ENCODE results near the gene TEX51.

Gene TEX51

GRCh38 chr2:126879348-126880298 lies 19.1 kb upstream of the TEX51 start:
- Histone ChIP-seq H3K36me3 (ENCODE audit: insufficient read depth, low read length) (no peaks in the 10 kb centered on the region), H3K27me3 (ENCODE audit: control insufficient read depth in 1 of 2, insufficient read depth in 2 of 2, low read length in 2 of 2) (no peaks in the 10 kb centered on the region), H3K27ac (ENCODE audit: low read depth, low read length) (no peak overlapping the region), H3K4me1 (ENCODE audit: insufficient read depth, low read length) (no peaks in the 10 kb centered on the region), H3K4me3 (ENCODE audit: low read depth in 1 of 2, low read length in 2 of 2) (no peak overlapping the region), H3K9me3 (ENCODE audit: low read length) (no peaks in the 10 kb centered on the region), H3K9ac (ENCODE audit: low read length) (no peak overlapping the region)

- H3K9ac ChIP-seq (ENCODE audit: low read length), result no peak overlapping the region
- no peaks in the 10 kb centered on the region for H3K9me3 ChIP-seq (ENCODE audit: low read length)
- H3K36me3 ChIP-seq (ENCODE audit: insufficient read depth, low read length), result no peaks in the 10 kb centered on the region
- no peak overlapping the region for H3K4me3 ChIP-seq (ENCODE audit: low read depth in 1 of 2, low read length in 2 of 2)
- H3K4me1 ChIP-seq (ENCODE audit: insufficient read depth, low read length), result no peaks in the 10 kb centered on the region
- H3K27me3 ChIP-seq (ENCODE audit: control insufficient read depth in 1 of 2, insufficient read depth in 2 of 2, low read length in 2 of 2), result no peaks in the 10 kb centered on the region
- H3K27ac ChIP-seq (ENCODE audit: low read depth, low read length), result no peak overlapping the region
These were observed 18.4 kb upstream of the TEX51 start for GRCh38 chr2:126880324-126880723.

GRCh38 chr2:126880817-126881216 lies 17.9 kb upstream of the TEX51 start:
- Histone ChIP-seq H3K9me3 (ENCODE audit: low read length) (no peaks in the 10 kb centered on the region), H3K4me3 (ENCODE audit: low read depth in 1 of 2, low read length in 2 of 2) (no peak overlapping the region), H3K27ac (ENCODE audit: low read depth, low read length) (no peak overlapping the region), H3K4me1 (ENCODE audit: insufficient read depth, low read length) (peaks cover 5% of the 10 kb centered on the region), H3K27me3 (ENCODE audit: control insufficient read depth in 1 of 2, insufficient read depth in 2 of 2, low read length in 2 of 2) (no peaks in the 10 kb centered on the region), H3K9ac (ENCODE audit: low read length) (no peak overlapping the region), H3K36me3 (ENCODE audit: insufficient read depth, low read length) (no peaks in the 10 kb centered on the region)

GRCh38 chr2:126881591-126881990 lies 17.1 kb upstream of the TEX51 start:
- no peak overlapping the region for H3K27ac ChIP-seq (ENCODE audit: low read depth, low read length)

GRCh38 chr2:126882181-126882580 lies 16.5 kb upstream of the TEX51 start:
- H3K4me3 ChIP-seq (ENCODE audit: low read depth in 1 of 2, low read length in 2 of 2), result no peak overlapping the region
- no peaks in the 10 kb centered on the region for H3K36me3 ChIP-seq (ENCODE audit: insufficient read depth, low read length)
- no peaks in the 10 kb centered on the region for H3K27me3 ChIP-seq (ENCODE audit: control insufficient read depth in 1 of 2, insufficient read depth in 2 of 2, low read length in 2 of 2)
- no peak overlapping the region for H3K9ac ChIP-seq (ENCODE audit: low read length)
- H3K9me3 ChIP-seq (ENCODE audit: low read length), result no peaks in the 10 kb centered on the region
- no peak overlapping the region for H3K27ac ChIP-seq (ENCODE audit: low read depth, low read length)
- H3K4me1 ChIP-seq (ENCODE audit: insufficient read depth, low read length), result peaks cover 12% of the 10 kb centered on the region

More at GRCh38 chr2:126881591-126881990, 17.1 kb upstream of the TEX51 start:
- no peaks in the 10 kb centered on the region for H3K27me3 ChIP-seq (ENCODE audit: control insufficient read depth in 1 of 2, insufficient read depth in 2 of 2, low read length in 2 of 2)
- H3K36me3 ChIP-seq (ENCODE audit: insufficient read depth, low read length), result no peaks in the 10 kb centered on the region
- H3K9me3 ChIP-seq (ENCODE audit: low read length), result no peaks in the 10 kb centered on the region
- no peak overlapping the region for H3K9ac ChIP-seq (ENCODE audit: low read length)
- H3K4me1 ChIP-seq (ENCODE audit: insufficient read depth, low read length), result peaks cover 9% of the 10 kb centered on the region
- H3K4me3 ChIP-seq (ENCODE audit: low read depth in 1 of 2, low read length in 2 of 2), result no peak overlapping the region

GRCh38 chr2:126882736-126883665 lies 15.7 kb upstream of the TEX51 start:
- Histone ChIP-seq H3K4me1 (ENCODE audit: insufficient read depth, low read length) (peaks cover 12% of the 10 kb centered on the region), H3K4me3 (ENCODE audit: low read depth in 1 of 2, low read length in 2 of 2) (no peak overlapping the region), H3K27ac (ENCODE audit: low read depth, low read length) (no peak overlapping the region), H3K9me3 (ENCODE audit: low read length) (no peaks in the 10 kb centered on the region), H3K36me3 (ENCODE audit: insufficient read depth, low read length) (no peaks in the 10 kb centered on the region), H3K9ac (ENCODE audit: low read length) (no peak overlapping the region), H3K27me3 (ENCODE audit: control insufficient read depth in 1 of 2, insufficient read depth in 2 of 2, low read length in 2 of 2) (no peaks in the 10 kb centered on the region)

GRCh38 chr2:126883666-126884040 lies 15.0 kb upstream of the TEX51 start:
- H3K27ac ChIP-seq (ENCODE audit: low read depth, low read length), result no peak overlapping the region
- no peak overlapping the region for H3K4me3 ChIP-seq (ENCODE audit: low read depth in 1 of 2, low read length in 2 of 2)
- no peak overlapping the region for H3K9ac ChIP-seq (ENCODE audit: low read length)
- H3K4me1 ChIP-seq (ENCODE audit: insufficient read depth, low read length), result peaks cover 12% of the 10 kb centered on the region
- H3K36me3 ChIP-seq (ENCODE audit: insufficient read depth, low read length), result no peaks in the 10 kb centered on the region
- H3K9me3 ChIP-seq (ENCODE audit: low read length), result no peaks in the 10 kb centered on the region
- no peaks in the 10 kb centered on the region for H3K27me3 ChIP-seq (ENCODE audit: control insufficient read depth in 1 of 2, insufficient read depth in 2 of 2, low read length in 2 of 2)

GRCh38 chr2:126884861-126885750 lies 13.6 kb upstream of the TEX51 start:
- H3K4me3 ChIP-seq (ENCODE audit: low read depth in 1 of 2, low read length in 2 of 2), result no peak overlapping the region
- no peaks in the 10 kb centered on the region for H3K36me3 ChIP-seq (ENCODE audit: insufficient read depth, low read length)
- no peaks in the 10 kb centered on the region for H3K27me3 ChIP-seq (ENCODE audit: control insufficient read depth in 1 of 2, insufficient read depth in 2 of 2, low read length in 2 of 2)
- H3K27ac ChIP-seq (ENCODE audit: low read depth, low read length), result no peak overlapping the region
- H3K9me3 ChIP-seq (ENCODE audit: low read length), result no peaks in the 10 kb centered on the region
- no peak overlapping the region for H3K9ac ChIP-seq (ENCODE audit: low read length)
- H3K4me1 ChIP-seq (ENCODE audit: insufficient read depth, low read length), result peaks cover 12% of the 10 kb centered on the region

- H3K9ac ChIP-seq (ENCODE audit: low read length), result no peak overlapping the region
These were observed 12.9 kb upstream of the TEX51 start for GRCh38 chr2:126885751-126886210.

GRCh38 chr2:126886211-126886915 lies 12.3 kb upstream of the TEX51 start:
- no peaks in the 10 kb centered on the region for H3K27me3 ChIP-seq (ENCODE audit: control insufficient read depth in 1 of 2, insufficient read depth in 2 of 2, low read length in 2 of 2)
- H3K4me3 ChIP-seq (ENCODE audit: low read depth in 1 of 2, low read length in 2 of 2), result peak overlapping the region; percentile 11 to 58
- H3K4me1 ChIP-seq (ENCODE audit: insufficient read depth, low read length), result peaks cover 12% of the 10 kb centered on the region
- H3K36me3 ChIP-seq (ENCODE audit: insufficient read depth, low read length), result no peaks in the 10 kb centered on the region
- no peaks in the 10 kb centered on the region for H3K9me3 ChIP-seq (ENCODE audit: low read length)
- H3K27ac ChIP-seq (ENCODE audit: low read depth, low read length), result no peak overlapping the region
- H3K9ac ChIP-seq (ENCODE audit: low read length), result no peak overlapping the region

More at GRCh38 chr2:126885751-126886210, 12.9 kb upstream of the TEX51 start:
- H3K36me3 ChIP-seq (ENCODE audit: insufficient read depth, low read length), result no peaks in the 10 kb centered on the region
- H3K27ac ChIP-seq (ENCODE audit: low read depth, low read length), result no peak overlapping the region
- peak overlapping the region; percentile 11 to 58 for H3K4me3 ChIP-seq (ENCODE audit: low read depth in 1 of 2, low read length in 2 of 2)
- peaks cover 12% of the 10 kb centered on the region for H3K4me1 ChIP-seq (ENCODE audit: insufficient read depth, low read length)
- H3K9me3 ChIP-seq (ENCODE audit: low read length), result no peaks in the 10 kb centered on the region
- no peaks in the 10 kb centered on the region for H3K27me3 ChIP-seq (ENCODE audit: control insufficient read depth in 1 of 2, insufficient read depth in 2 of 2, low read length in 2 of 2)
